Loucy (cell line): ENCODE measurements around the gene BEAN1.

Experiments
- H2AFZ ChIP-seq: fragments of 200-600 bp; sonication (generic); 2 replicates; pipeline ENCODE4 v1.6.0; 2016; ENCODE audit warnings: antibody characterized with exemption, mild to moderate bottlenecking, low read length, moderate library complexity
- H3F3A ChIP-seq: fragments of 200-600 bp; 2 replicates; pipeline ENCODE4 v1.6.0; 2016; ENCODE audit warnings: antibody characterized with exemption, low read depth, mild to moderate bottlenecking
- H3K27me3 ChIP-seq: fragments of 200-600 bp; sonication (generic); 2 replicates; pipeline ENCODE4 v1.6.1; 2014; ENCODE audit warnings: low read length, mild to moderate bottlenecking; ENCODE audit not compliant: insufficient read depth, poor library complexity, severe bottlenecking
- H3K36me3 ChIP-seq: fragments of 200-600 bp; sonication (generic); 2 replicates; pipeline ENCODE4 v1.6.1; 2016; ENCODE audit warnings: low read length; ENCODE audit not compliant: insufficient read depth
- H3K4me1 ChIP-seq: fragments of 200-600 bp; sonication (generic); 2 replicates; pipeline ENCODE4 v1.5.1; 2014; ENCODE audit warnings: low read length, mild to moderate bottlenecking; ENCODE audit not compliant: insufficient read depth, poor library complexity, severe bottlenecking
- H3K4me2 ChIP-seq: fragments of 200-600 bp; sonication (generic); 2 replicates; pipeline ENCODE4 v1.6.0; 2014; ENCODE audit warnings: antibody characterized with exemption, low read length, low read depth, mild to moderate bottlenecking; ENCODE audit not compliant: poor library complexity, severe bottlenecking
- H3K4me3 ChIP-seq: fragments of 200-600 bp; sonication (generic); 2 replicates; pipeline ENCODE4 v1.5.1; 2014; ENCODE audit warnings: low read length, mild to moderate bottlenecking, mixed read lengths; ENCODE audit not compliant: poor library complexity, severe bottlenecking
- H3K79me2 ChIP-seq: fragments of 200-600 bp; sonication (generic); 2 replicates; pipeline ENCODE4 v1.6.1; 2014; ENCODE audit warnings: low read length; ENCODE audit not compliant: insufficient read depth
- H3K9ac ChIP-seq: fragments of 200-600 bp; sonication (generic); 2 replicates; pipeline ENCODE4 v1.6.0; 2014; ENCODE audit warnings: mild to moderate bottlenecking, low read depth, low read length, moderate library complexity; ENCODE audit not compliant: poor library complexity, severe bottlenecking
- H3K9me2 ChIP-seq: fragments of 200-600 bp; sonication (generic); replicated peaks from 2 replicates; pipeline ENCODE4 v1.6.1; 2016; ENCODE audit warnings: low read depth, low read length, mixed read lengths
- H3K9me3 ChIP-seq: fragments of 200-600 bp; sonication (generic); 2 replicates; pipeline ENCODE4 v1.6.1; 2014; ENCODE audit warnings: mild to moderate bottlenecking, antibody characterized with exemption, low read length, low read depth; ENCODE audit not compliant: insufficient read depth
- H4K20me1 ChIP-seq: fragments of 200-600 bp; sonication (generic); 2 replicates; pipeline ENCODE4 v1.6.0; 2014; ENCODE audit warnings: antibody characterized with exemption, low read length, mild to moderate bottlenecking; ENCODE audit not compliant: insufficient read depth, poor library complexity, severe bottlenecking
- EZH2phosphoT487 ChIP-seq: fragments of 200-600 bp; IDR thresholded peaks from 2 replicates; pipeline ENCODE4 v1.6.1; 2018; ENCODE audit warnings: antibody characterized with exemption, mild to moderate bottlenecking, moderate library complexity, borderline replicate concordance
- TF ChIP-seq, protein P1 (sequence below): fragments of 200-600 bp; sonication (generic); conservative IDR thresholded peaks from 2 replicates; pipeline ENCODE4 v1.5.1; 2014; ENCODE audit warnings: mild to moderate bottlenecking, antibody characterized with exemption, low read length

The BEAN1 gene

DNA sequence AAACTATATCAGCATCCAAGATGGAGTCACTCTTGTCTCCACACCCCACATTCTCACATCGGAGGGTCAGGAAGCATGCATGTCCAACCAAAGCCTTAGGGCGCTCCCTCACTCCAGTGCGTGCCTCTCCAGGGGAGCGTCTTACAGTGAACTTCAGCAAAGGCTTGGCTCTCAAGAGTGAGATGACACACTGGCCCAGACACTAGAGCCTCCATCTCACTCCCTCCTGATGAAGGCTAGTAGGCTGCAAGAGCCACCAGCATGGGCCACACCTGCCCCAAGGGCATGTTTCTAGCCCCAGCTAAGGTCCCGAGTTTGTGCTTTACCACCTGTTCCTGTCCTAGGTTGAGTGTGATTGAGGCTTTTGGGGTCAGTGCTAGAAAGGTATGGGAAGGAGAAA, 40.5 kb downstream of the BEAN1 start:
- no peaks in the 10 kb centered on the region for H3K9me2 ChIP-seq
- H3K36me3 ChIP-seq: no peaks in the 10 kb centered on the region
- H3K9ac ChIP-seq: no peak overlapping the region
- H3K4me3 ChIP-seq: no peak overlapping the region
- H3F3A ChIP-seq: no peaks in the 10 kb centered on the region
- no peaks in the 10 kb centered on the region for H3K79me2 ChIP-seq
- no peaks in the 10 kb centered on the region for H4K20me1 ChIP-seq
- no peak overlapping the region for H3K4me2 ChIP-seq
- no peaks in the 10 kb centered on the region for H3K27me3 ChIP-seq
- no peaks in the 10 kb centered on the region for H3K4me1 ChIP-seq
- no peak for TF ChIP-seq EZH2phosphoT487
- TF ChIP-seq, protein P1, sequence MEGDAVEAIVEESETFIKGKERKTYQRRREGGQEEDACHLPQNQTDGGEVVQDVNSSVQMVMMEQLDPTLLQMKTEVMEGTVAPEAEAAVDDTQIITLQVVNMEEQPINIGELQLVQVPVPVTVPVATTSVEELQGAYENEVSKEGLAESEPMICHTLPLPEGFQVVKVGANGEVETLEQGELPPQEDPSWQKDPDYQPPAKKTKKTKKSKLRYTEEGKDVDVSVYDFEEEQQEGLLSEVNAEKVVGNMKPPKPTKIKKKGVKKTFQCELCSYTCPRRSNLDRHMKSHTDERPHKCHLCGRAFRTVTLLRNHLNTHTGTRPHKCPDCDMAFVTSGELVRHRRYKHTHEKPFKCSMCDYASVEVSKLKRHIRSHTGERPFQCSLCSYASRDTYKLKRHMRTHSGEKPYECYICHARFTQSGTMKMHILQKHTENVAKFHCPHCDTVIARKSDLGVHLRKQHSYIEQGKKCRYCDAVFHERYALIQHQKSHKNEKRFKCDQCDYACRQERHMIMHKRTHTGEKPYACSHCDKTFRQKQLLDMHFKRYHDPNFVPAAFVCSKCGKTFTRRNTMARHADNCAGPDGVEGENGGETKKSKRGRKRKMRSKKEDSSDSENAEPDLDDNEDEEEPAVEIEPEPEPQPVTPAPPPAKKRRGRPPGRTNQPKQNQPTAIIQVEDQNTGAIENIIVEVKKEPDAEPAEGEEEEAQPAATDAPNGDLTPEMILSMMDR: no peak
- H3K9me3 ChIP-seq: no peaks in the 10 kb centered on the region
- H2AFZ ChIP-seq: no peak overlapping the region

DNA sequence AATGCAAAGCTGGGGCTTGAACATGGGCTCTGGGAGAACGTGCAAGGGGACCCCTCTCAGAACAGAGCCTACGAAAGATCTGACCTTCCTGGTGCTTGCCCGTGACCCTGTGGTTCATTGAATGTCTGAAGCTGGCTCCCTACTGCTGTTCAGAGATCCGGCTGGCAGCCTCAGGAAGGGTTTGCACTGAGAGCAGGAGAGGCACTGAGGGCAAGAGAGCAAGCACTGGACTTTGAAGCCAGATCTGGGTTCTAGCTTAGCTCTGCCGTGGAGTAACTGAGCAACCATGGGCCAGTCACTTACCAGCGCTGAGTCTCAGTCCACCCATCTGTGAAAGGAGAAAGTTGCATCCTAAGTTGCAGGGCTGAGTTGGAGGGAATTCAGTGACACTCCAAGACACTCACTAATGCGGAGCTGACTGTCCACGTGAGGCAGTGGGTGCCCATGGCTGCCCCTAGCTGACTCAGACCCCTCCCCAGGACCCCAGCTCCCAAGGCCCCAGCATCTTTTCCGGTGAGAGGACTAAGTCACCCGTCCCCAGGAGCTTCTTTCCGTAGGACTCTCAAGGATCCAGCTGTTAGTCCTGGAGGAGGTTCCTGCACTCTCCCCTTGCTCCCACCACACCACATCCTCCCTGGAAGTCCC, 41.3 kb downstream of the BEAN1 start:
- Histone ChIP-seq H3K9ac (no peak overlapping the region), H3K9me3 (no peaks in the 10 kb centered on the region), H2AFZ (no peak overlapping the region), H3K4me3 (no peak overlapping the region), H3K27me3 (no peaks in the 10 kb centered on the region), H3K4me1 (no peaks in the 10 kb centered on the region), H3K9me2 (no peaks in the 10 kb centered on the region), H3F3A (no peaks in the 10 kb centered on the region), H4K20me1 (no peaks in the 10 kb centered on the region), H3K79me2 (no peaks in the 10 kb centered on the region), H3K36me3 (no peaks in the 10 kb centered on the region), H3K4me2 (no peak overlapping the region)
- TF ChIP-seq, protein P1: no peak
- TF ChIP-seq EZH2phosphoT487: no peak

DNA sequence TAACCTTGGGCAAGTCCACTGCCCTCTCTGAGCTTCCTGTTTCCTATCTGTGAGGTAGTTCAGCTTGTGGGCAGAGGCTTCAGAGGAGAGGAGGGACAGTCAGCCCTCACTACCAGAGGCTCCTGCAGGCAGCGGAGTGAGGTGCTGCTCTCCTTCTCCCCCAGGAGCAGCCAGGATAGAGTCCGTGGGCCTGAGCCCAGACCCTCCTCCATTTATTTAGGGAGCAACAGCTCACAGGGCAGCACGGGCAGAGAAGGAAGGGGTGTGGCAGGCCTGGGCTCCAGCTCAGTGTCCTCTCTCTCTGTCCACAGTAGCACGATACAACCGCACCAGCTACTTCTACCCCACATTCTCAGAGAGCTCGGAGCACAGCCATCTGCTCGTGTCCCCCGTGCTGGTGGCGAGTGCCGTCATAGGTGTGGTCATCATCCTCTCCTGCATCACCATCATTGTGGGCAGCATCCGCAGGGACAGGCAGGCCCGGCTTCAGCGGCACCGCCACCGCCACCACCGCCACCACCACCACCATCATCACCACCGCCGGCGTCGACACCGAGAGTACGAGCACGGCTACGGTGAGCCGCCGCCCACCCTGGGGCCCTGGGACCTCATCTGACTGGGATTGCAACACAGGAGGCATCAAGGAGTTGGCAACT, 42.3 kb downstream of the BEAN1 start:
- Histone ChIP-seq H4K20me1 (no peaks in the 10 kb centered on the region), H3K36me3 (no peaks in the 10 kb centered on the region)

More for the DNA sequence above, 42.3 kb downstream of the BEAN1 start:
- Histone ChIP-seq H3K9me3 (no peaks in the 10 kb centered on the region), H3K27me3 (no peaks in the 10 kb centered on the region), H3K4me2 (no peak overlapping the region), H2AFZ (no peak overlapping the region), H3K4me1 (peaks cover 3% of the 10 kb centered on the region), H3F3A (no peaks in the 10 kb centered on the region), H3K79me2 (no peaks in the 10 kb centered on the region), H3K9me2 (no peaks in the 10 kb centered on the region), H3K9ac (no peak overlapping the region), H3K4me3 (no peak overlapping the region)
- TF ChIP-seq, protein P1: no peak
- no peak for TF ChIP-seq EZH2phosphoT487
